K562 treated with DMSO at 1 percent for 4 hours (cell line): ENCODE measurements around the gene KCNH1. TPM values are rescaled to one million over a fixed set of nuclear protein-coding genes. Genes with fewer than 3 reads are reported as not detected.

Experiments used
- total RNA-seq: library from RNA; unstranded; fragments of 300-600 nt; gene quantifications from 2 replicates; pipeline ENCODE4 v1.2.3, GENCODE V29; 2022; ENCODE audit not compliant: insufficient read depth

The KCNH1 gene
- not detected in 2 replicates for total RNA-seq

GRCh38 chr1:211133836-211134669, at the start of gene KCNH1:
Gene KCNH1, minus strand, starts transcription at chr1:211134148. Its CDS starts 203 bp downstream, at chr1:211133945.

Other genes with a start within 250 kb of the KCNH1 start
- gene RCOR3, start 125.2 kb upstream of the KCNH1 start, total RNA-seq = 14.1 and 22.2 TPM in 2 replicates
- 2.1 and 2.4 TPM in 2 replicates for gene TRAF5, start 192.7 kb upstream of the KCNH1 start, total RNA-seq